Mucosa of descending colon (tissue), 3 donors: ENCODE data around the gene PLVAP. TPM values are rescaled to one million over a fixed set of nuclear protein-coding genes. Genes with fewer than 3 reads are reported as not detected.
A peak's percentile ranks its signal among the peaks of the same experiment; 100 is the strongest.

ENCODE experiments used
- ATAC-seq: fragments of 200-7000 bp; cut with Tn5 transposase; one replicate; pipeline ENCODE4 v1.9.1; 2020; ENCODE audit warnings: mild to moderate bottlenecking, moderate library complexity
- DNase-seq, 3 donors: peaks; one replicate each; pipeline ENCODE4 v3.0.0-alpha.2; 2020
- H3K36me3 ChIP-seq: fragments of 200-600 bp; one replicate; pipeline ENCODE4 v1.8.0; 2021; ENCODE audit warnings: low read depth, mild to moderate bottlenecking
- H3K4me1 ChIP-seq: fragments of 200-600 bp; one replicate; pipeline ENCODE4 v1.8.0; 2021; ENCODE audit warnings: low read depth, mild to moderate bottlenecking
- H3K4me3 ChIP-seq: fragments of 200-600 bp; one replicate; pipeline ENCODE4 v1.8.0; 2021; ENCODE audit warnings: mild to moderate bottlenecking
- H3K9me3 ChIP-seq: fragments of 200-600 bp; one replicate; pipeline ENCODE4 v1.8.0; 2021; ENCODE audit warnings: mild to moderate bottlenecking
- CTCF ChIP-seq: fragments of 200-600 bp; IDR thresholded peaks from one replicate; pipeline ENCODE4 v1.8.0; 2022; ENCODE audit warnings: antibody characterized with exemption, mild to moderate bottlenecking
- intact Hi-C, 2 donors: fragments of 100-400 bp; cut with DNase I in 1 of 2; cut with micrococcal nuclease in 1 of 2; formaldehyde crosslinking; loops; one replicate each; pipeline versions ENCODE4 v1.11.0 to v1.11.1; 2022; cut with DNase I, micrococcal nuclease
- total RNA-seq, 3 donors: library from RNA; stranded (reverse); fragmentation: NEBNext Ultra II Directional in 2 of 3; extraction: Animal tissue kit (Norgen Biotek cat#: 25700) in 2 of 3; gene quantifications; one replicate each; pipeline versions ENCODE4 v1.2.1 to v1.2.4, GENCODE V29; 2021 to 2023
- donor health status: DM: no; HTN: no; CAD: no; lungs with moderate emphysema.
- donor health status: DM: no; HTN: no; CAD: no.
- donor health status: DM: no; HTN: yes; CAD: no.

Gene PLVAP
- total RNA-seq, 3 donors from 2014 or later = 22.2 to 42.2 (median 32.8) TPM

- no peak for TF ChIP-seq CTCF
- Histone ChIP-seq H3K9me3 (no peaks in the 10 kb centered on the region), H3K4me3 (no peak overlapping the region), H3K4me1 (no peaks in the 10 kb centered on the region), H3K36me3 (no peaks in the 10 kb centered on the region)
- intact Hi-C loops = no loop called here
- DNase-seq (no peak), ATAC-seq (no peak)
Measured at GRCh38 chr19:17411801-17412200, 34.7 kb upstream of the PLVAP start.

DNA sequence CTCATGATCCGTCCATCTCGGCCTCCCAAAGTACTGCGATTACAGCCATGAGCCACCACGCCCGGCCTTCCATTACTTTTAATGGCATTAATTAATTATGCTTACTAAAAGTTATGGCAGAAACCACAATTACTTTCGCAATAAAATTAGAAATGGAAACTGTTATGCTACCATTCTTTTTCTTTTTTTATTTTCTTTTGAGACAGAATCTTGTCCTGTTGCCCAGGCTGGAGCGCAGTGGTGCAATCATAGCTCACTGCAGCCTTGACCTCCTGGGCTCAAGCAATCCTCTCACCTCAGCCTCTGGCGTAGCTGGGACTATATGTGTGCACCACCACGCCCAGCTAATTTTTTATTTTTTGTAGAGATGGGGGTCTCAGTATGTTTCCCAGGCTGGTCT is 32.8 kb upstream of the PLVAP start:
- Histone ChIP-seq H3K4me1 (no peaks in the 10 kb centered on the region), H3K9me3 (no peaks in the 10 kb centered on the region), H3K4me3 (no peak overlapping the region), H3K36me3 (no peaks in the 10 kb centered on the region)
- ATAC-seq (no peak), DNase-seq (no peak)
- TF ChIP-seq CTCF = no peak
- intact Hi-C loops = no loop called here

DNA sequence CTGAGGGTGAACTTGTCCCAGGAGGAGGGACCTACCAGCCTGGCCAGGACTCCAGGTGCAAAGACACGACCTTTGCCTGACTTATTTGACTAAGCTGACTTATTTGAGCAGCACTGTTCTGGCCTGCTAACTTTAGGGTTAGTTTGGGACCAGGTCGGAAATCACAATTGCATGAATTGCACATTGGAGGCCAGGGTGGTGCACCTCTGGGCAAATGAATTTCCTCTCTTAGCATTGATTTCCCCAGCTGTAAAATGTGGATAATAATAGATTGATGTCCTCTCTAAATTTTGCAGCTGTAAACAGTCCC is 29.7 kb upstream of the PLVAP start:
- Histone ChIP-seq H3K36me3 (no peaks in the 10 kb centered on the region), H3K4me3 (no peak overlapping the region), H3K4me1 (no peaks in the 10 kb centered on the region), H3K9me3 (no peaks in the 10 kb centered on the region)
- DNase-seq = no peak
- no peak for TF ChIP-seq CTCF
- intact Hi-C loops = no loop called here
- ATAC-seq = peak; percentile 5

DNA sequence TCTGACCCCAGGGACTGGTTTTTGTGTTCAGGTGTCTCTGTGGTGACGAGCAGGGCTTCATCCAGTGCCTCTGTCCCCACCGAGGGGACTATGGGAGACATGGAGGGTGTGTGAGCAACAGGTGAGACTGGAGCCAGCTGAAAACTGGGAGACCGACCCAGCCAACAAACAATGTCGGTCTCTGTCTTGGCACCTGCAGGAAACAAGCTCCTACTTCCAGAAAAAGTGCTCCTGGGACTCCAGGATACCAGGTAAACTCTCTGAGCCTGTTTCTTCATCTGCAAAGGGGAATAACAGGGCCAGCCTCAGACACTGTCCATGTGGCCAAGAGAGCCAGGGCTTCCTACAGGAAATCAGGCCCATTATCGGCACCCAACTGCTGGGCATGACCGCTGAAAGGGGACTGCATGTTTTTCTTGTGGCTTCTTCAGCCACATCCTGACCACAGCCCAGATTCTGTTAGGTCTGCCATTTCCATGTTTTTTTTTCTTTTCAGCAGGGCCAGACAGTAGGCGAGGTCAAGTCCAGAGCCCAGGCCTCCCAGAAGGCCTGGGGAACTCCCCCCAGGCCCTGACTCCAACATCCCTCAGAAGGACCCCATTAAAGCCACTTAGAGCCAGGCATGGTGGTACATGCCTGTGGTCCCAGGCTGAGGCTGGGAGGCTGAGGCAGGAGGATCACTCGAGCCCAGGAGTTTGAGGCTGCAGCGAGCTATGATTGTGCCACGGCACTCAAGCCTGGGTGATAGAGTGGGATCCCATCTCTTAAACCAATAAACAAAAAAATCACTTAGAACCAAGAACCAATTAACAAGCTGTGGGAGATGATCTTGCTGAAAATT is 29.1 kb upstream of the PLVAP start:
- Histone ChIP-seq H3K9me3 (no peaks in the 10 kb centered on the region), H3K4me3 (no peak overlapping the region), H3K36me3 (no peaks in the 10 kb centered on the region), H3K4me1 (no peaks in the 10 kb centered on the region)
- ATAC-seq (peak; percentile 35), DNase-seq (no peak)
- intact Hi-C loops = no loop called here
- TF ChIP-seq CTCF = no peak

DNA sequence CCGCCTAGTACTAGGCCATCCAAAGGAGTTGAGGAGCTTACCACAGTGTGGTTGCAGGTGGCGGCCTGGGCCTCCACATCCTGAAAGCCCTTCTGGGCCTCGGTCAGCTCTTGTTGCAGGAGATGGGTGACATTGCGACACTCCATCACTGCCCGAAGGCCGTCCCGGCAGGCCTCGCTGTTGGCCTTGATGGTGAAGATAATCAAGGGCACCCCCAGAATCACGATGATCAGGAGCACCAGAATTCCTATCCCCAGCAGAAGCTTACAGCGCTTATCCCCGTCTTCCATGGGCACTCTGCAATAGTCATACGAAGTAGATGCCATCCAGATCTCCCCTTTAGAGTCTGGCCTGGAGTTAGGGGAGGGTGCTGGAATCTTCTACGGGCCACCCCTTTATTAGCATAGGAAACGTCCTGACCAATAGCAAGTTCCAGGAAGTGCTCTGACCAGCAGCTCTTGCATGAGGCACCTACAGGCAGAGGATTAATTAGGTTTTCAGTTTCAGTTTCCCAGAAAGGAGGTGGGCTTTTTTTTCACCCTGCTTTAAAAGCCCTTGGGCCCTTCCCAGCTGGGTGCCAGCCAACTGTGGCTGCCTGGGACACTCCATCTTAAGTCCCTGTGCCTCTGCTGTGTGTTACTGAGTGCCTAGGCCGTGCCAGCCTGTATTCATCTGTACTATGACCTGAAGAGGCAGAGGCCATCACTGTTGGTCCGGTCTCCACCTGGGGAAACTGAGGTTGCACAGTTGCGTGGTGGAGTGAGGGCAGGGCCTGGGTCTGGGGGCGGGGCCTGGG is 28.3 kb upstream of the PLVAP start, which contains the start of gene BST2:
Gene BST2, minus strand, starts transcription at position 381 of the 796 bp plus-strand sequence. Its CDS starts 55 bp downstream, at position 326.
- intact Hi-C loops = no loop called here
- Histone ChIP-seq H3K9me3 (no peaks in the 10 kb centered on the region), H3K4me3 (no peak within 1 kb of the TSS), H3K4me1 (no peaks in the 10 kb centered on the region), H3K36me3 (no peaks in the 10 kb centered on the region)
- DNase-seq (peak; percentile 53 to 71 (median 57)), ATAC-seq (peak; percentile 89)
- TF ChIP-seq CTCF = no peak
